HG03342 (cell line): ENCODE results near the gene ZBTB3.
"Not testable (repeated sequence)": the region's sequence is repeated elsewhere in the genome, so short reads cannot be mapped to it uniquely, and the experiment has no call there.

ENCODE experiments used
- ATAC-seq: cut with Tn5 transposase; IDR thresholded peaks from one replicate; pipeline ENCODE4 v1.9.1; 2021; ENCODE audit warnings: mild to moderate bottlenecking, moderate library complexity; ENCODE audit not compliant: unreplicated experiment

The ZBTB3 gene

GRCh38 chr11:62716816-62717215 is 37.1 kb downstream of the ZBTB3 start:
- no peak for ATAC-seq

DNA sequence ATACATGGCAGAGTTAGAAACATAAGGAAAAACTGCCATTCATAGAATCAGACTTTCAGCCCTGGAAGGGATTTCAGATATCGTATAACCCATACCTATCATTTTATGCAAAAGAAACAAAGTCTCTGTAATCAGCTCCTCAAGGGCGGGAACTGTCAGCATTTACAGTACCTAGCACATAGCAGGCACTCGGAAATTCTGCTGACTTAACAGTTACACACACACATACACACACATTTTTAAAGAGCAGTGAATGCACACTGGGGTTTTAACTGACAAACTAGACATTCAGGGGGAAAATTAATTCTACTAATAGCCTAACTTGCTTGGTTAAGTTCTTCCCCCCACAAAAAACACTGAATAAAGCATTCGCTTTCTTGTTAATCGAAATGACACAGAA is 37.8 kb downstream of the ZBTB3 start:
- ATAC-seq, result no peak

- no peak for ATAC-seq
Observed at GRCh38 chr11:62715150-62716130, 38.5 kb downstream of the ZBTB3 start.

GRCh38 chr11:62713343-62713742 is 40.6 kb downstream of the ZBTB3 start:
- ATAC-seq, result no peak

DNA sequence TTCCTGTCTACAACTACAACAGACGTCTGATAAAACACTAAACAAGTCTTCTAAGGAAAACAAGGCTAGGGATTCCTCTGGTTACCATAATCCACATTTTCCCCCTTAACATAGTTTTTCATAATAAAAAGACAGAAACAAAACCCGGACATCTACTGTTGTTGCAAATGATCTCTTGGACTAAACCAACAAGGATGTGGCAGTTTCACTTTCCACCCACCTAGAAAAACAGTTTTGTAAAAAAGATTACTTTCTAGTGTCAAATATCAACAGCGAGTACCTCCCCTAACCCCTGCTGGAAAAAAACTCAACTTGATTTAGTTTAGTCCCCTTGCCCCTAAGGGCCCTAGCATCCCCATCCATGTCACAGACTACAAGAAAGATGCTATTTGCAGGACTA is 41.1 kb downstream of the ZBTB3 start:
- ATAC-seq, result no peak

- no peak for ATAC-seq
Observed at GRCh38 chr11:62712276-62712812, 41.6 kb downstream of the ZBTB3 start.

GRCh38 chr11:62710001-62710345 is 44.0 kb downstream of the ZBTB3 start:
- no peak for ATAC-seq

GRCh38 chr11:62709247-62710000 is 44.5 kb downstream of the ZBTB3 start:
- ATAC-seq, result peak; percentile 67

DNA sequence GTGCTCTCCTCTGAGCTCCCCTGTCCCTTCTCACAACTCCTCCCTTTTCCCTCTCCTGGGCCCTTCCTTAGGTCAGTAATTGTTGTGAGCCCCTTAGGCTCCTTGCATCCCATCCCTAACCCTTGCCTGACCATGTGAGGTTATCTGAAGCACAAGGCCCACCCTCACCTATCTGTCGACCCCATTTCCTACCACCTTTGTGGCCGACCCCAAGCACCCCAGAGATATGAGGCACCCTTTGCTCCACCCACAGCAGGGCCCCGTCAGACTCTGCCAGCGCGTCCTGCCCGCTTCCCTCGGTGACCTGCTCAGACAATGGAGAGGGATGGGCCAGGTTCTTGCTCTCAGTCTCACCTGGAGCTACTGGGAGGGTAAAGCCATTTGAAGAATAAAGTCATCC is 45.2 kb downstream of the ZBTB3 start:
- no peak for ATAC-seq

DNA sequence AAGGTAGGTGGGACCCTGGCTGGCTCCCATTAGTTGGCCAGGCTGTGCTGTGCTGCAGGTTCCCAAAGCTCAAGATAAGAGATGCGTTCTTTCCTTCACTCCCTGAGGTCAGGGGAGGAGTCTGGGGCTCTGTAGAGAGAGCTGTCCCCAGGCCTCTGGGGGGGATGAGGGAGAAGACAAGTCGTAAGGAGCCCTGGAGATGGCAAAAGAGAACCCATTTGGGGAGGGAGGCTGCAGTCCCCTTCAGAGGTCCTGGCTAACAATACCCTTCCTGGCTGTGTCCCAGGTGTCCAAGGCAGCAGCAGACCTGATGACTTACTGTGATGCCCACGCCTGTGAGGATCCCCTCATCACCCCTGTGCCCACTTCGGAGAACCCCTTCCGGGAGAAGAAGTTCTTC is 45.6 kb downstream of the ZBTB3 start:
- ATAC-seq, result no peak

- no peak for ATAC-seq
Observed at GRCh38 chr11:62707277-62707861, 46.6 kb downstream of the ZBTB3 start, which contains the start of the genes BSCL2 and GNG3. Gene BSCL2, minus strand, starts transcription at chr11:62707424. Its CDS starts 229 bp downstream, at chr11:62707195. Gene GNG3, plus strand, starts transcription at chr11:62707676. Its CDS starts 620 bp downstream, at chr11:62708296.

DNA sequence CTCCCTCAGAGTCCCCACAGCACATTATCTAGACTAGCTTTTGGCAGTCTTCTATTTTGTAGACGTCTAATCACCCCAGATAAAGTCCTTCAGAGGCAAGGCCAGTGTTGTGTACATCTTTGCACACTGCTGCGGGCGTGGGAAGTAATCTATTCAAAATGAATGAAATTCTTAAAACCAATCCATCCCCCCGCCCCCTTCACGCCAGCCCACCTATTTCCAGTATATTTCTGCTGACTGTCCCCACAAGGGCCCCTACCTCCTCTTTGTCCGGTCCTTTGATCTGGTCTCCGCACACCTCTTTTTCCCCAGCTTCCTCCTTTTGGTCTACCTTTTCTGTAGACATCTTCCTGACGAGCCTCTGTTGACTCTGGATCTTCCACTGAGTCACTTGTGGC is 47.1 kb downstream of the ZBTB3 start:
- ATAC-seq, result no peak

DNA sequence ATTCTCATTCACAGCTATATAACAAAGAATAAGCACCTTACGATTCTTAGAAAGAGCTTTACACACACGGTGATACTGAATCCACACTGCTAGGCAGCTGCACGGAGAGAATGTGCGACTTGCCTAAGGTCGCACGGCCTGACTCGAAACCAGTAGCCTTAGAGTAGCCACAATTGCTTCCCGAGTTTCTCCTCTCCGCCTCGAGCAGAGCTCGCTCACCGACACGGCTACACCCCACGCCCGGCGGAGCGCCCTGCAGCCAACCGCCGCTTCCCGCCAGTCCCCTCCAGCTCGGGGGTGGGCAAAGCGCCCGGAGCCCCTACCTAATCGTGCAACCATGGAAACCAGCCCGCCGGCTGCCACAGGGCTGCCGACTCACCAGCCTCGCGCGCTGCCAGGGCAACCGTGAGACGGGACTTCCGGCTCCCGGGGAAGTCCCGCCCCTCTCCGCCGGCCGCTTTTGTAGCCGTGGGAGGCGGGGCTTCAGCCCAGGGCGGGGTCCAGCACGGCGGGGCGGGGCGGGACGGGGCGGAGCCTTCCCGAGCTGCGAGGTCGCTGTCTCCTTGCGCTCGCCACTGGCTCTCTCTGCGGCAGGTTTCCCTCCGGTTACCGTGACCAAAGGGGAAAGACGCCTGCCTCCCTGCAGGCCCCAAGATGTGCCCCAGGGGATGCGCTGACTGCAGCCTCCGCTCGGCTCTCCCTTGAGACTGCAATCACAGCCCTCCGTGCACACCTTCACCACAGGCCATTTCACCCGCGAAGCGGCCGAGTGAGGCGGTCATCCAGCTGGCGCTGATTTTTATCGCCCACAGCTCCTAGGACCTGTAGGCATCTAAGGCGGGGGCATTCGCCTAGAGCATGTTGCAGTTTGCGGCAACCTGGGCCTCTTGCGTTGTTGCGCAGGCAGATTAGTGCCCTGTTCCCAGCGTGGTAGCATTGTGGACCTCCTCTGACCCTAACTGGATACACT is 47.8 kb downstream of the ZBTB3 start:
- ATAC-seq, result peak; percentile 59

- no peak for ATAC-seq
Observed at GRCh38 chr11:62705413-62705812, 48.5 kb downstream of the ZBTB3 start.

- ATAC-seq, result not testable (repeated sequence)
Observed at GRCh38 chr11:62703921-62704320, 50.0 kb downstream of the ZBTB3 start.

DNA sequence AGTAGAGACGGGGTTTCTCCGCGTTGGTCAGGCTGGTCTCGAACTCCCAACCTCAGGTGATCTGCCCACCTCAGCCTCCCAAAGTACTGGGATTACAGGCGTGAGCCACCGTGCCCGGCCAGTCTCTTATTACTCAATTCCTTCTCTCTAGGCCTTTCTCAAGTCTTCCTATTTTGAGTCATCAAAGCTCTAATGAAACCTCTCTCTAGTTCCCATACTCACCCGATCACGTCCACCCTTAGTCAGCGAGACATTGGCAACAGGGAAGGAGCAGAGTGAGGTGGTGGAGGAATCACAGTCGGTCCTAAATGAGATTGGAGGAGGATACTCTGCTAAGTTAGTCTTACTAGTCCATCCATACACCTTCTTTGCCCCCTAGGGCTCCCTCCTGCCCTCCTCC is 51.7 kb downstream of the ZBTB3 start:
- no peak for ATAC-seq
